Stimulated activated CD8-positive, alpha-beta memory T cell treated with anti-CD3 and anti-CD28 coated beads, Interleukin-2, amount 100 ng/mL, for 48 hours (primary cell): Measurements from ENCODE around the gene FER1L5.

Experiments
- DNase-seq, 2 donors: peaks; one replicate each; pipeline ENCODE4 v3.0.0-alpha.2; 2020; ENCODE audit warnings: low read depth in 2 of 2

Gene FER1L5

GRCh38 chr2:96695602-96696001 lies 53.0 kb downstream of the FER1L5 start:
- DNase-seq, result no peak

- no peak for DNase-seq
Observed at GRCh38 chr2:96697476-96697875, 54.9 kb downstream of the FER1L5 start.

GRCh38 chr2:96698221-96698861 lies 55.8 kb downstream of the FER1L5 start:
- no peak for DNase-seq

- DNase-seq, result no peak
Observed at GRCh38 chr2:96699021-96699420, 56.5 kb downstream of the FER1L5 start.

GRCh38 chr2:96699621-96700020 lies 57.1 kb downstream of the FER1L5 start:
- DNase-seq, result no peak

- DNase-seq, result no peak
Observed at GRCh38 chr2:96700086-96700485, 57.5 kb downstream of the FER1L5 start.

- no peak for DNase-seq
Observed at GRCh38 chr2:96701636-96702035, 59.1 kb downstream of the FER1L5 start.

- no peak for DNase-seq
Observed at GRCh38 chr2:96702098-96702785, 59.7 kb downstream of the FER1L5 start.

GRCh38 chr2:96703021-96703751 lies 60.6 kb downstream of the FER1L5 start:
- DNase-seq, result no peak

- DNase-seq, result no peak
Observed at GRCh38 chr2:96710985-96711384, 68.4 kb downstream of the FER1L5 start.

- no peak for DNase-seq
Observed at GRCh38 chr2:96715658-96716057, 73.1 kb downstream of the FER1L5 start.

- DNase-seq, result no peak
Observed at GRCh38 chr2:96716388-96716787, 73.8 kb downstream of the FER1L5 start.

- DNase-seq, result no peak
Observed at GRCh38 chr2:96726131-96726530, 83.6 kb downstream of the FER1L5 start.

- no peak for DNase-seq
Observed at GRCh38 chr2:96727431-96727830, 84.9 kb downstream of the FER1L5 start.

GRCh38 chr2:96729748-96730147 lies 87.2 kb downstream of the FER1L5 start:
- DNase-seq, result no peak

- no peak for DNase-seq
Observed at GRCh38 chr2:96730212-96730611, 87.6 kb downstream of the FER1L5 start.

GRCh38 chr2:96733931-96734330 lies 91.4 kb downstream of the FER1L5 start:
- no peak for DNase-seq

GRCh38 chr2:96734880-96735583 lies 92.5 kb downstream of the FER1L5 start:
- DNase-seq, result no peak

- DNase-seq, result no peak
Observed at GRCh38 chr2:96737251-96737650, 94.7 kb downstream of the FER1L5 start.

- DNase-seq, result no peak
Observed at GRCh38 chr2:96737831-96738230, 95.3 kb downstream of the FER1L5 start.

- DNase-seq, result no peak
Observed at GRCh38 chr2:96739076-96739632, 96.6 kb downstream of the FER1L5 start.
